RWPE1 (cell line): ENCODE measurements around the gene MEIS2.
A peak's percentile ranks its signal among the peaks of the same experiment; 100 is the strongest.

Experiments used
- CTCF ChIA-PET: fragments of 350-600 bp; sonication (Branson Sonifier 250); formaldehyde crosslinking; extraction: SDS; loops from one replicate; lab custom pipeline; 2021; lab: Yijun Ruan, JAX
- POLR2A ChIA-PET: fragments of 400-600 bp; formaldehyde crosslinking; extraction: SDS; loops from one replicate; lab custom pipeline; 2020; ENCODE audit warnings: antibody characterized with exemption; ENCODE audit not compliant: low non-redundant PET; lab: Yijun Ruan, JAX
- DNase-seq: peaks from one replicate; pipeline ENCODE4 v3.0.0; 2012; ENCODE audit warnings: low spot score
- H3K27ac ChIP-seq: fragments of 450-650 bp; 2 replicates; pipeline ENCODE4 v1.5.1; 2017
- TF ChIP-seq, protein P1 (sequence below): fragments of 450-650 bp; conservative IDR thresholded peaks from 2 replicates; pipeline ENCODE4 v1.5.1; 2017; ENCODE audit warnings: low read depth, mild to moderate bottlenecking

MEIS2 gene

GRCh38 chr15:36914960-36915808, 185.2 kb downstream of the MEIS2 start:
- H3K27ac ChIP-seq, result no peak overlapping the region
- ChIA-PET POLR2A (no interaction called here), CTCF (interaction anchor here (0.6 kb wide), 2 partner anchors 239 to 741 kb away, joined by 3 to 4 read pairs; no protein-coding TSS in a partner anchor)
- no peak for DNase-seq
- TF ChIP-seq, protein P1, sequence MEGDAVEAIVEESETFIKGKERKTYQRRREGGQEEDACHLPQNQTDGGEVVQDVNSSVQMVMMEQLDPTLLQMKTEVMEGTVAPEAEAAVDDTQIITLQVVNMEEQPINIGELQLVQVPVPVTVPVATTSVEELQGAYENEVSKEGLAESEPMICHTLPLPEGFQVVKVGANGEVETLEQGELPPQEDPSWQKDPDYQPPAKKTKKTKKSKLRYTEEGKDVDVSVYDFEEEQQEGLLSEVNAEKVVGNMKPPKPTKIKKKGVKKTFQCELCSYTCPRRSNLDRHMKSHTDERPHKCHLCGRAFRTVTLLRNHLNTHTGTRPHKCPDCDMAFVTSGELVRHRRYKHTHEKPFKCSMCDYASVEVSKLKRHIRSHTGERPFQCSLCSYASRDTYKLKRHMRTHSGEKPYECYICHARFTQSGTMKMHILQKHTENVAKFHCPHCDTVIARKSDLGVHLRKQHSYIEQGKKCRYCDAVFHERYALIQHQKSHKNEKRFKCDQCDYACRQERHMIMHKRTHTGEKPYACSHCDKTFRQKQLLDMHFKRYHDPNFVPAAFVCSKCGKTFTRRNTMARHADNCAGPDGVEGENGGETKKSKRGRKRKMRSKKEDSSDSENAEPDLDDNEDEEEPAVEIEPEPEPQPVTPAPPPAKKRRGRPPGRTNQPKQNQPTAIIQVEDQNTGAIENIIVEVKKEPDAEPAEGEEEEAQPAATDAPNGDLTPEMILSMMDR, result no peak

- no peak for DNase-seq
- CTCF ChIA-PET, result no interaction called here
- no peak overlapping the region for H3K27ac ChIP-seq
- TF ChIP-seq, protein P1, result no peak
- POLR2A ChIA-PET, result no interaction called here
Measured at GRCh38 chr15:36914466-36914865, 185.9 kb downstream of the MEIS2 start.

DNA sequence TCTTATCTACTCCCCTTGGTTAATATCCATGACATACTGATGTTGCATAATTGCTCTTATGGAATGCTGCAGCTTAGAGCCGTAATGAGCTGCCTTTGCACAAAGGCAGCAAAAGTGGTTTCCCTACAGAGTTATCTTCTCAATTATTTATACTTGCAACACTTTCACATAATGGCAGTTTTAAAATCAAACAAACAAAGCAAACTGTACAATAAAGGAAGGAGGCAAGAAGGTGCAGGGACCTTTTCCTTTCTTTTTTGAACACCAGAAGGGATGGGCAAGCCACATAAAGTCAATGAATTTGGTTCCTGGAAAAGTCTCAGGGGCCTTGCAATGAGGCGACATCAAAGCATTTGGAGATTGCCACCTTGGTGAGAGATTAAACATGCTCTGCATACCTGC, 188.0 kb downstream of the MEIS2 start:
- CTCF ChIA-PET, result interaction anchor here (0.5 kb wide), 1 partner anchor 209 kb away, joined by 3 read pairs; no protein-coding TSS in a partner anchor
- POLR2A ChIA-PET, result no interaction called here
- DNase-seq, result no peak
- TF ChIP-seq, protein P1, result no peak
- H3K27ac ChIP-seq, result no peak overlapping the region

GRCh38 chr15:36911322-36911944, 188.9 kb downstream of the MEIS2 start:
- ChIA-PET CTCF (interaction anchor here (0.5 to 0.6 kb wide), 3 partner anchors 210 to 384 kb away, joined by 3 to 4 read pairs (median 3); no protein-coding TSS in a partner anchor), POLR2A (no interaction called here)
- TF ChIP-seq, protein P1, result no peak
- peak; percentile 44 for DNase-seq
- H3K27ac ChIP-seq, result no peak overlapping the region

- ChIA-PET CTCF (interaction anchor here (0.5 kb wide), 1 partner anchor 72 kb away, joined by 5 read pairs; no protein-coding TSS in a partner anchor), POLR2A (no interaction called here)
- H3K27ac ChIP-seq, result no peak overlapping the region
- TF ChIP-seq, protein P1, result no peak
- DNase-seq, result no peak
Measured at GRCh38 chr15:36908991-36909390, 191.4 kb downstream of the MEIS2 start.

DNA sequence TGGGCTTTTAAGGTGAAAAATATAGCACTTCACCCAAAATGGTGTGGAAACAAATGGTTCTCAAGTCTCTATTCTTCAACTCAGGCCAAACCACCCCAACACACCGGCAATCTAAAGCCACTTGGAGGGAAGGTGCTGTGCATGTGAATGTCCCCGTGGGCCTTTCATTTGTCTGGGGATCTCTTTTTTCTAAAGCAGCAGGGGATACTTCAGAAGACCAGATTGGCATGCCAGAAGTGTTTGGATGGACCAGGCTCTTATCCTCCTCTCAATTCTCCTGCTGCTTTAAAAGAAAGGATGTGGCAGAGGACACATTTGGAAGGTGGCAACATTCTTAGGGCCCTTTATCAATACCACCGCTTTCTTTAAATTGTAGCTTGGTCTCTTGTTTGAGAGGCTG, 193.1 kb downstream of the MEIS2 start:
- ChIA-PET CTCF (no interaction called here), POLR2A (no interaction called here)
- TF ChIP-seq, protein P1, result no peak
- DNase-seq, result no peak
- H3K27ac ChIP-seq, result no peak overlapping the region
